K562 (cell line): ENCODE measurements around the gene MIDN. TPM values are rescaled to one million over a fixed set of nuclear protein-coding genes. Genes with fewer than 3 reads are reported as not detected.
"Not testable (repeated sequence)": the region's sequence is repeated elsewhere in the genome, so short reads cannot be mapped to it uniquely, and the experiment has no call there.

Source experiments
- ATAC-seq: fragments of 200-7000 bp; cut with Tn5 transposase; 3 replicates; pipeline ENCODE4 v1.9.1; 2020; ENCODE audit warnings: moderate library complexity
- BruUV-seq: library from RNA; stranded (reverse); fragments of 400-500 nt; replicated peaks from 2 replicates; lab custom pipeline; 2021; lab: Mats Ljungman, UMichigan
- CTCF ChIA-PET: fragments of 300-600 bp; formaldehyde crosslinking; extraction: SDS; loops from one replicate; lab custom pipeline; 2021; ENCODE audit warnings: low intra/inter-chr PET ratio; lab: Yijun Ruan, JAX
- POLR2A ChIA-PET: fragments of 300-600, 350-650 bp; sonication (Branson Sonifier 250); formaldehyde crosslinking; extraction: SDS; loops from one replicate; lab custom pipeline; 2021; ENCODE audit warnings: antibody characterized with exemption, inconsistent platforms; lab: Yijun Ruan, JAX
- DNase-seq, 4 experiments: peaks; one replicate each; pipeline versions ENCODE4 v3.0.0 to v3.0.0-alpha.2; 2011 to 2018; ENCODE audit warnings: low spot score in 3 of 4, mixed read lengths in 3 of 4; ENCODE audit errors: extremely low read depth in 1 of 4
- FAIRE-seq: peaks from 2 replicates; lab custom pipeline; 2011; peaks lifted over from hg19 to GRCh38; lab: Jason Lieb, UNC
- H2AFZ ChIP-seq: 2 replicates; pipeline ENCODE4 v1.6.0; 2011; ENCODE audit warnings: low read depth, low read length, control low read depth, inconsistent platforms
- H3K27ac ChIP-seq: fragments of 200-600 bp; 3 replicates; pipeline ENCODE4 v1.8.0; 2011; ENCODE audit warnings: low read depth, mild to moderate bottlenecking, control low read depth, inconsistent platforms, low read length, moderate library complexity, mixed read lengths; ENCODE audit errors: extremely low read depth
- H3K27me3 ChIP-seq, 2 experiments: fragments of 300-600 bp in 1 of 2; 2 replicates in 1 of 2; 3 replicates in 1 of 2; pipeline versions ENCODE4 v1.6.0 to v1.8.0; 2011; ENCODE audit warnings: inconsistent platforms in 2 of 2, low read length in 2 of 2, mild to moderate bottlenecking in 1 of 2, mixed read lengths in 1 of 2, moderate library complexity in 1 of 2; ENCODE audit not compliant: control insufficient read depth in 2 of 2, insufficient read depth in 2 of 2
- H3K36me3 ChIP-seq: fragments of 300-600 bp; 3 replicates; pipeline ENCODE4 v1.8.0; 2011; ENCODE audit warnings: mild to moderate bottlenecking, low read length, inconsistent platforms; ENCODE audit not compliant: control insufficient read depth, insufficient read depth
- H3K4me1 ChIP-seq, 2 experiments: fragments of 200-600 bp in 1 of 2; replicated peaks in 1 of 2; 2 replicates in 1 of 2; 3 replicates in 1 of 2; pipeline versions ENCODE4 v1.5.1 to v1.8.0; 2011; ENCODE audit warnings: inconsistent platforms in 2 of 2, low read length in 2 of 2, mild to moderate bottlenecking in 1 of 2, mixed read lengths in 1 of 2, moderate library complexity in 1 of 2; ENCODE audit not compliant: control insufficient read depth in 2 of 2, insufficient read depth in 2 of 2
- H3K4me2 ChIP-seq: 2 replicates; pipeline ENCODE4 v1.6.1; 2011; ENCODE audit warnings: low read length, control low read depth, inconsistent platforms, mixed read lengths; ENCODE audit not compliant: insufficient read depth
- H3K4me3 ChIP-seq: fragments of 200-600 bp; sonication (generic), shearing (Covaris generic); 2 replicates; pipeline ENCODE4 v1.5.1; 2016; ENCODE audit warnings: control low read depth, inconsistent platforms
- H3K79me2 ChIP-seq: fragments of 200-600 bp; 3 replicates; pipeline ENCODE4 v1.8.0; 2011; ENCODE audit warnings: low read length, inconsistent platforms; ENCODE audit not compliant: control insufficient read depth, insufficient read depth
- H3K9ac ChIP-seq, 2 experiments: 2 replicates each; pipeline versions ENCODE4 v1.6.0 to v1.6.1; 2011; ENCODE audit warnings: low read depth in 2 of 2, low read length in 2 of 2, control low read depth in 1 of 2, inconsistent platforms in 1 of 2, mild to moderate bottlenecking in 1 of 2, mixed read lengths in 1 of 2; ENCODE audit not compliant: insufficient read depth in 1 of 2
- H3K9me1 ChIP-seq: one replicate; pipeline ENCODE4 v1.6.0; 2011; ENCODE audit warnings: inconsistent platforms, mild to moderate bottlenecking, low read length, moderate library complexity; ENCODE audit not compliant: control insufficient read depth, insufficient read depth
- H3K9me3 ChIP-seq: replicated peaks from 2 replicates; pipeline ENCODE4 v1.5.1; 2011; ENCODE audit warnings: low read depth, low read length, inconsistent platforms; ENCODE audit not compliant: control insufficient read depth, insufficient read depth
- H4K20me1 ChIP-seq: replicated peaks from 2 replicates; pipeline ENCODE4 v1.6.1; 2011; ENCODE audit warnings: low read length, inconsistent platforms, mixed read lengths; ENCODE audit not compliant: control insufficient read depth, insufficient read depth
- ATF4 ChIP-seq: fragments of 450-650 bp; formaldehyde crosslinking; IDR thresholded peaks from 2 replicates; pipeline ENCODE4 v1.4.0; 2022; ENCODE audit warnings: mild to moderate bottlenecking, moderate library complexity
- HDAC1 ChIP-seq, 2 experiments: fragments of 450-650 bp; IDR thresholded peaks; 2 replicates each; pipeline ENCODE4 v1.6.1; 2016 to 2017; ENCODE audit warnings: inconsistent platforms in 1 of 2, mild to moderate bottlenecking in 1 of 2, moderate library complexity in 1 of 2
- KDM5B ChIP-seq: fragments of 200-600 bp; sonication (generic); IDR thresholded peaks from 2 replicates; pipeline ENCODE4 v1.6.1; 2012; ENCODE audit warnings: low read depth, mild to moderate bottlenecking, moderate library complexity, low read length, control low read depth, inconsistent platforms; ENCODE audit not compliant: insufficient replicate concordance
- POLR2B ChIP-seq: fragments of 450-650 bp; IDR thresholded peaks from 2 replicates; pipeline ENCODE4 v1.6.1; 2018; ENCODE audit warnings: low read depth; ENCODE audit not compliant: partially characterized antibody
- STAG1 ChIP-seq: sonication (generic); formaldehyde crosslinking; IDR thresholded peaks from 2 replicates; pipeline ENCODE4 v1.5.0; 2020; ENCODE audit warnings: missing genetic modification reagents, borderline replicate concordance
- ZNF79 ChIP-seq: fragments of 250-450 bp; sonication (Bioruptor Pico); IDR thresholded peaks from 2 replicates; pipeline ENCODE4 v1.4.0; 2020; ENCODE audit warnings: low read depth, mild to moderate bottlenecking, moderate library complexity
- WGBS: fragments of 100-300 bp; shearing (Covaris generic); methylation state at CpG from one replicate; pipeline ENCODE4 v1.1.6; 2016; ENCODE audit warnings: low coverage, mixed read lengths; ENCODE audit not compliant: insufficient coverage; ENCODE audit errors: missing lambda C conversion rate; 5-methylcytosine and 5-hydroxymethylcytosine counted together
- in situ Hi-C: fragments of 300-500 bp; cut with MboI; formaldehyde crosslinking; loops from 4 replicates; pipeline ENCODE4 v1.15.0; 2018; ENCODE audit warnings: inconsistent platforms, mixed read lengths
- intact Hi-C: fragments of 100-400 bp; cut with micrococcal nuclease; formaldehyde crosslinking; loops from 2 replicates; pipeline ENCODE4 v1.14.2; 2022
- polyA plus RNA-seq, 8 experiments: library from polyadenylated mRNA; depleted of rRNA in 4 of 8; stranded (reverse) in 5 of 8; unstranded in 3 of 8; fragments of >200 nt; fragmentation: Nextera tagmentation in 2 of 8; fragmentation: Illumina TruSeq in 1 of 8; extraction: Ambion mirVana in 2 of 8; extraction: Trizol in 1 of 8; gene quantifications; 2 replicates each; pipeline versions ENCODE4 v1.2.1 to v1.2.3, GENCODE V29; 2011 to 2014; ENCODE audit warnings: inconsistent platforms in 1 of 8, missing spikeins in 1 of 8
- total RNA-seq, 7 experiments: library from RNA; depleted of rRNA in 6 of 7; stranded (reverse); fragments of >200 nt in 6 of 7; fragmentation: Illumina TruSeq in 2 of 7; extraction: Trizol in 2 of 7; gene quantifications; 2 replicates each; pipeline versions ENCODE4 v1.2.1 to v1.2.3, GENCODE V29; 2011 to 2021; ENCODE audit warnings: low replicate concordance in 1 of 7

The MIDN gene
- total and polyA plus RNA-seq, 9 of the 15 experiments (the other 6 are each of a cell fraction or from before 2014, with no cell fraction given), result 0.17 to 120 (median 10.1) TPM

- TF ChIP-seq ATF4 (peak; percentile 37; the same call in 1 of the 2 replicates), KDM5B (peak; percentile 75), STAG1 (CRISPR knock-in tag) (peak; percentile 7; the same call in 1 of the 2 replicates), HDAC1 (IDR thresholded peaks at IDR 0.05) (0 out of 4 replicates have a peak, but pooled peaks of 1 of the 2 experiments have one; percentile 9), ZNF79 (no peak)
These were observed 41.4 kb upstream of the MIDN start (continued) for GRCh38 chr19:1206864-1207450.

- in situ Hi-C loops, ATAC-seq, DNase-seq, H3K27me3 ChIP-seq, CTCF ChIA-PET, H2AFZ ChIP-seq, H3K9me3 ChIP-seq, FAIRE-seq, intact Hi-C loops, POLR2A ChIA-PET, BruUV-seq: not testable (repeated sequence)
- 53% methylated on average over 10 of the region's 10 CpGs for WGBS
- H3K4me1 ChIP-seq, result peaks cover 36 to 79% of the 10 kb centered on the region in 2 experiments
- H3K9ac ChIP-seq, result peak overlapping the region; percentile 81 to 89; a peak in 3 of 4 replicates
- H3K27ac ChIP-seq, result peak overlapping the region; percentile 91; the same call in 2 of the 3 replicates
- peaks cover 51% of the 10 kb centered on the region; the same call in 2 of the 3 replicates for H3K36me3 ChIP-seq
- peak overlapping the region; percentile 69 for H3K4me2 ChIP-seq
- TF ChIP-seq POLR2B, result peak; percentile 13
- H3K9me1 ChIP-seq, result peaks cover 12% of the 10 kb centered on the region
- H3K4me3 ChIP-seq, result peak overlapping the region; percentile 27; the same call in 1 of the 2 replicates
- H3K79me2 ChIP-seq, result peaks cover 77% of the 10 kb centered on the region
- H4K20me1 ChIP-seq, result peaks cover 41% of the 10 kb centered on the region
These were observed 39.6 kb upstream of the MIDN start for GRCh38 chr19:1208830-1209229.
